K562 (cell line): ENCODE results near the gene PPP2R5A. TPM values are rescaled to one million over a fixed set of nuclear protein-coding genes. Genes with fewer than 3 reads are reported as not detected.

Experiments
- BRCA1 ChIP-seq, 2 experiments: fragments of 450-650 bp in 1 of 2; sonication (generic) in 1 of 2; formaldehyde crosslinking in 1 of 2; IDR thresholded peaks; 2 replicates each; pipeline versions ENCODE4 v1.5.0 to v1.6.1; 2017 to 2020; ENCODE audit warnings: mild to moderate bottlenecking in 1 of 2, missing genetic modification reagents in 1 of 2
- CEBPB ChIP-seq: fragments of 450-650 bp; IDR thresholded peaks from 2 replicates; pipeline ENCODE4 v1.6.1; 2016; ENCODE audit warnings: missing genetic modification characterization, missing compliant biosample characterization
- HEY1 ChIP-seq: fragments of 250-450 bp; sonication (Bioruptor Pico); IDR thresholded peaks from 2 replicates; pipeline ENCODE4 v1.5.0; 2020; ENCODE audit warnings: mild to moderate bottlenecking, moderate library complexity, borderline replicate concordance
- HNRNPL ChIP-seq: fragments of 200-400 bp; formaldehyde crosslinking; IDR thresholded peaks from 2 replicates; pipeline ENCODE4 v1.6.1; 2017; ENCODE audit warnings: low read depth, mild to moderate bottlenecking, low read length
- KAT7 ChIP-seq: sonication (generic); formaldehyde crosslinking; IDR thresholded peaks from 2 replicates; pipeline ENCODE4 v1.8.0; 2022; ENCODE audit warnings: missing genetic modification reagents, mild to moderate bottlenecking, borderline replicate concordance
- MAFF ChIP-seq: IDR thresholded peaks from 2 replicates; pipeline ENCODE4 v1.6.1; 2012; ENCODE audit warnings: low read length, improper control_type of control experiment
- MEF2A ChIP-seq: IDR thresholded peaks from 2 replicates; pipeline ENCODE4 v1.6.1; 2011; ENCODE audit warnings: low read depth, mild to moderate bottlenecking, low read length, moderate library complexity; ENCODE audit not compliant: control insufficient read depth
- MYBL2 ChIP-seq, 2 experiments: fragments of 450-650 bp in 1 of 2; sonication (generic) in 1 of 2; formaldehyde crosslinking in 1 of 2; IDR thresholded peaks; 2 replicates each; pipeline versions ENCODE4 v1.6.1 to v1.8.1; 2017 to 2022; ENCODE audit warnings: borderline replicate concordance in 1 of 2, inconsistent platforms in 1 of 2, low read depth in 1 of 2, mild to moderate bottlenecking in 1 of 2, missing genetic modification reagents in 1 of 2, moderate library complexity in 1 of 2
- NCOA2 ChIP-seq, 2 experiments: fragments of 450-650 bp; IDR thresholded peaks; 2 replicates each; pipeline ENCODE4 v1.6.1; 2018; ENCODE audit warnings: mild to moderate bottlenecking in 2 of 2, moderate library complexity in 1 of 2; ENCODE audit not compliant: partially characterized antibody in 2 of 2
- POLR2AphosphoS5 ChIP-seq: IDR thresholded peaks from 2 replicates; pipeline ENCODE4 v1.6.1; 2011; ENCODE audit warnings: mild to moderate bottlenecking, low read depth, low read length, moderate library complexity; ENCODE audit not compliant: control insufficient read depth, insufficient read depth
- SREBF2 ChIP-seq: sonication (generic); formaldehyde crosslinking; IDR thresholded peaks from 2 replicates; pipeline ENCODE4 v1.4.0; 2020; ENCODE audit warnings: mild to moderate bottlenecking, missing genetic modification reagents
- TEAD1 ChIP-seq, 2 experiments: fragments of 450-650 bp in 1 of 2; sonication (generic) in 1 of 2; formaldehyde crosslinking; IDR thresholded peaks; 2 replicates each; pipeline versions ENCODE4 v1.4.0 to v1.8.0; 2020 to 2022; ENCODE audit warnings: mild to moderate bottlenecking in 2 of 2, missing genetic modification reagents in 1 of 2
- ZKSCAN8 ChIP-seq: fragments of 200-800 bp; sonication (Bioruptor generic); IDR thresholded peaks from 2 replicates; pipeline ENCODE4 v1.6.1; 2016; ENCODE audit warnings: missing genetic modification characterization, missing compliant biosample characterization
- ZNF384 ChIP-seq: IDR thresholded peaks from 2 replicates; pipeline ENCODE4 v1.6.1; 2012; ENCODE audit warnings: low read depth, low read length, improper control_type of control experiment
- polyA plus RNA-seq, 8 experiments: library from polyadenylated mRNA; depleted of rRNA in 4 of 8; stranded (reverse) in 5 of 8; unstranded in 3 of 8; fragments of >200 nt; fragmentation: Nextera tagmentation in 2 of 8; fragmentation: Illumina TruSeq in 1 of 8; extraction: Ambion mirVana in 2 of 8; extraction: Trizol in 1 of 8; gene quantifications; 2 replicates each; pipeline versions ENCODE4 v1.2.1 to v1.2.3, GENCODE V29; 2011 to 2014; ENCODE audit warnings: inconsistent platforms in 1 of 8, missing spikeins in 1 of 8
- total RNA-seq, 7 experiments: library from RNA; depleted of rRNA in 6 of 7; stranded (reverse); fragments of >200 nt in 6 of 7; fragmentation: Illumina TruSeq in 2 of 7; extraction: Trizol in 2 of 7; gene quantifications; 2 replicates each; pipeline versions ENCODE4 v1.2.1 to v1.2.3, GENCODE V29; 2011 to 2021; ENCODE audit warnings: low replicate concordance in 1 of 7
- TF ChIP-seq, protein P1 (sequence below), 2 experiments: fragments of 450-650 bp in 1 of 2; IDR thresholded peaks; 2 replicates each; pipeline ENCODE4 v1.6.1; 2011 to 2017; ENCODE audit warnings: low read depth in 2 of 2, antibody characterized with exemption in 1 of 2, borderline replicate concordance in 1 of 2, low read length in 1 of 2, mild to moderate bottlenecking in 1 of 2, mixed read lengths in 1 of 2; ENCODE audit not compliant: control insufficient read depth in 1 of 2
- TF ChIP-seq, protein P2 (sequence below): sonication (generic); formaldehyde crosslinking; IDR thresholded peaks from 2 replicates; pipeline ENCODE4 v1.9.0; 2022; ENCODE audit warnings: mild to moderate bottlenecking, missing genetic modification reagents
- TF ChIP-seq, protein P3 (sequence below): fragments of 450-650 bp; IDR thresholded peaks from 2 replicates; pipeline ENCODE4 v1.6.1; 2016; ENCODE audit warnings: low read depth, mild to moderate bottlenecking, moderate library complexity
- TF ChIP-seq, protein P4 (sequence below): fragments of 250-450 bp; sonication (Bioruptor Pico); IDR thresholded peaks from 2 replicates; pipeline ENCODE4 v1.4.0; 2020; ENCODE audit warnings: mild to moderate bottlenecking, moderate library complexity, borderline replicate concordance

PPP2R5A gene
- total and polyA plus RNA-seq, 9 of the 15 experiments (the other 6 are each of a cell fraction or from before 2014, with no cell fraction given), result 26.9 to 106 (median 64.3) TPM

DNA sequence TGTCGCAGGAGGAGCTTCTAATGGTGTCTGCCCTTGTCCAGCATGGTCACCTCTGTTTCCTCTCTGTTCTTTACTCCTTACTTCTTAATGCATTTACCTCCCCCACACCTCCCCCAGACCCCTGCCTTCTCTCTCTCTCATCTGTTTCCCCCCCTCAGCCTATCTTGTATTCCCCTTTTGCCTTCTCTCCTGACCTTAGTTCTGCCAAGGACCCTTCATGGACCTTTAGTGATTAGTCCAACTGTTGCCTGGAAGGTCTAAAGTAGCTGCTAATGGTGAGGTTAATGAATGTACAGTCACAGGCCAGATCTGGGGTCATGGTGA, 42.3 kb upstream of the PPP2R5A start (continued):
- TF ChIP-seq, protein P1, sequence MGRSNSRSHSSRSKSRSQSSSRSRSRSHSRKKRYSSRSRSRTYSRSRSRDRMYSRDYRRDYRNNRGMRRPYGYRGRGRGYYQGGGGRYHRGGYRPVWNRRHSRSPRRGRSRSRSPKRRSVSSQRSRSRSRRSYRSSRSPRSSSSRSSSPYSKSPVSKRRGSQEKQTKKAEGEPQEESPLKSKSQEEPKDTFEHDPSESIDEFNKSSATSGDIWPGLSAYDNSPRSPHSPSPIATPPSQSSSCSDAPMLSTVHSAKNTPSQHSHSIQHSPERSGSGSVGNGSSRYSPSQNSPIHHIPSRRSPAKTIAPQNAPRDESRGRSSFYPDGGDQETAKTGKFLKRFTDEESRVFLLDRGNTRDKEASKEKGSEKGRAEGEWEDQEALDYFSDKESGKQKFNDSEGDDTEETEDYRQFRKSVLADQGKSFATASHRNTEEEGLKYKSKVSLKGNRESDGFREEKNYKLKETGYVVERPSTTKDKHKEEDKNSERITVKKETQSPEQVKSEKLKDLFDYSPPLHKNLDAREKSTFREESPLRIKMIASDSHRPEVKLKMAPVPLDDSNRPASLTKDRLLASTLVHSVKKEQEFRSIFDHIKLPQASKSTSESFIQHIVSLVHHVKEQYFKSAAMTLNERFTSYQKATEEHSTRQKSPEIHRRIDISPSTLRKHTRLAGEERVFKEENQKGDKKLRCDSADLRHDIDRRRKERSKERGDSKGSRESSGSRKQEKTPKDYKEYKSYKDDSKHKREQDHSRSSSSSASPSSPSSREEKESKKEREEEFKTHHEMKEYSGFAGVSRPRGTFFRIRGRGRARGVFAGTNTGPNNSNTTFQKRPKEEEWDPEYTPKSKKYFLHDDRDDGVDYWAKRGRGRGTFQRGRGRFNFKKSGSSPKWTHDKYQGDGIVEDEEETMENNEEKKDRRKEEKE (IDR thresholded peaks at IDR 0.05; ENCODE audit: borderline replicate concordance in 1 of 2, control insufficient read depth in 1 of 2, low read depth in 2 of 2, low read length in 1 of 2), result no peak
- no peak for TF ChIP-seq CEBPB (tag)
- no peak for TF ChIP-seq NCOA2 (IDR thresholded peaks at IDR 0.05; ENCODE audit: partially characterized antibody in 2 of 2)
- no peak for TF ChIP-seq SREBF2 (CRISPR knock-in tag)
- TF ChIP-seq, protein P2, sequence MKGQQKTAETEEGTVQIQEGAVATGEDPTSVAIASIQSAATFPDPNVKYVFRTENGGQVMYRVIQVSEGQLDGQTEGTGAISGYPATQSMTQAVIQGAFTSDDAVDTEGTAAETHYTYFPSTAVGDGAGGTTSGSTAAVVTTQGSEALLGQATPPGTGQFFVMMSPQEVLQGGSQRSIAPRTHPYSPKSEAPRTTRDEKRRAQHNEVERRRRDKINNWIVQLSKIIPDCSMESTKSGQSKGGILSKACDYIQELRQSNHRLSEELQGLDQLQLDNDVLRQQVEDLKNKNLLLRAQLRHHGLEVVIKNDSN (CRISPR knock-in tag), result no peak
- no peak for TF ChIP-seq POLR2AphosphoS5
- TF ChIP-seq MAFF, result no peak
- TF ChIP-seq HNRNPL, result no peak
- TF ChIP-seq MEF2A, result no peak
- TF ChIP-seq, protein P3, sequence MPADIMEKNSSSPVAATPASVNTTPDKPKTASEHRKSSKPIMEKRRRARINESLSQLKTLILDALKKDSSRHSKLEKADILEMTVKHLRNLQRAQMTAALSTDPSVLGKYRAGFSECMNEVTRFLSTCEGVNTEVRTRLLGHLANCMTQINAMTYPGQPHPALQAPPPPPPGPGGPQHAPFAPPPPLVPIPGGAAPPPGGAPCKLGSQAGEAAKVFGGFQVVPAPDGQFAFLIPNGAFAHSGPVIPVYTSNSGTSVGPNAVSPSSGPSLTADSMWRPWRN, result no peak
- TF ChIP-seq TEAD1 (CRISPR knock-in tag; IDR thresholded peaks at IDR 0.05), result 0 out of 4 replicates have a peak, but pooled peaks of 1 of the 2 experiments have one; percentile 14
- TF ChIP-seq ZKSCAN8, result no peak
- no peak for TF ChIP-seq ZNF384
- TF ChIP-seq MYBL2 (IDR thresholded peaks at IDR 0.05; ENCODE audit: low read depth), result no peak
- no peak for TF ChIP-seq MYBL2 (CRISPR knock-in tag; IDR thresholded peaks at IDR 0.05; ENCODE audit: borderline replicate concordance)
- no peak for TF ChIP-seq KAT7 (CRISPR knock-in tag)
- TF ChIP-seq HEY1 (CRISPR knock-in tag), result no peak
- TF ChIP-seq, protein P4, sequence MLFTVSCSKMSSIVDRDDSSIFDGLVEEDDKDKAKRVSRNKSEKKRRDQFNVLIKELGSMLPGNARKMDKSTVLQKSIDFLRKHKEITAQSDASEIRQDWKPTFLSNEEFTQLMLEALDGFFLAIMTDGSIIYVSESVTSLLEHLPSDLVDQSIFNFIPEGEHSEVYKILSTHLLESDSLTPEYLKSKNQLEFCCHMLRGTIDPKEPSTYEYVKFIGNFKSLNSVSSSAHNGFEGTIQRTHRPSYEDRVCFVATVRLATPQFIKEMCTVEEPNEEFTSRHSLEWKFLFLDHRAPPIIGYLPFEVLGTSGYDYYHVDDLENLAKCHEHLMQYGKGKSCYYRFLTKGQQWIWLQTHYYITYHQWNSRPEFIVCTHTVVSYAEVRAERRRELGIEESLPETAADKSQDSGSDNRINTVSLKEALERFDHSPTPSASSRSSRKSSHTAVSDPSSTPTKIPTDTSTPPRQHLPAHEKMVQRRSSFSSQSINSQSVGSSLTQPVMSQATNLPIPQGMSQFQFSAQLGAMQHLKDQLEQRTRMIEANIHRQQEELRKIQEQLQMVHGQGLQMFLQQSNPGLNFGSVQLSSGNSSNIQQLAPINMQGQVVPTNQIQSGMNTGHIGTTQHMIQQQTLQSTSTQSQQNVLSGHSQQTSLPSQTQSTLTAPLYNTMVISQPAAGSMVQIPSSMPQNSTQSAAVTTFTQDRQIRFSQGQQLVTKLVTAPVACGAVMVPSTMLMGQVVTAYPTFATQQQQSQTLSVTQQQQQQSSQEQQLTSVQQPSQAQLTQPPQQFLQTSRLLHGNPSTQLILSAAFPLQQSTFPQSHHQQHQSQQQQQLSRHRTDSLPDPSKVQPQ, result no peak
- no peak for TF ChIP-seq BRCA1 (IDR thresholded peaks at IDR 0.05)
- TF ChIP-seq BRCA1 (CRISPR knock-in tag; IDR thresholded peaks at IDR 0.05), result no peak
